ENCODE data around the gene LAMC1. TPM values are rescaled to one million over a fixed set of nuclear protein-coding genes. Genes with fewer than 3 reads are reported as not detected.

The LAMC1 gene
- polyA plus RNA-seq, 1 donor (not counting 4 experiments of a cell fraction or from before 2014, with no cell fraction given): 66.6 TPM

- FAIRE-seq: no peak
- peaks cover 58% of the 10 kb centered on the region for H3K79me2 ChIP-seq (ENCODE audit: control insufficient read depth, insufficient read depth, low read length)
- no peak for DNase-seq (ENCODE audit: low read depth, low spot score)
- peak overlapping the region; percentile 95 for H3K27ac ChIP-seq (ENCODE audit: control insufficient read depth, insufficient read depth, low read length)
- peaks cover 2% of the 10 kb centered on the region for H4K20me1 ChIP-seq (ENCODE audit: control insufficient read depth, extremely low read depth, insufficient read depth, low read length)
- H3K9me1 ChIP-seq (ENCODE audit: control insufficient read depth, extremely low read depth, insufficient read depth, low read length): no peaks in the 10 kb centered on the region
- H3K9ac ChIP-seq (ENCODE audit: control insufficient read depth, extremely low read depth, insufficient read depth, low read length): peak overlapping the region; percentile 91
- no peaks in the 10 kb centered on the region for H3K27me3 ChIP-seq (ENCODE audit: control insufficient read depth, extremely low read depth, insufficient read depth, low read length)
- H3K4me1 ChIP-seq (ENCODE audit: control insufficient read depth, extremely low read depth, insufficient read depth, low read length): peaks cover 51% of the 10 kb centered on the region
- H3K4me2 ChIP-seq (ENCODE audit: control insufficient read depth, extremely low read depth, insufficient read depth, low read depth, low read length): peak overlapping the region; percentile 99
- no peak for TF ChIP-seq EZH2 (IDR thresholded peaks at IDR 0.05; ENCODE audit: low read length)
- no peak for TF ChIP-seq CTCF (optimal IDR thresholded peaks at IDR 0.05 in 1 of 3, IDR thresholded peaks at IDR 0.05 in 1 of 3, conservative IDR thresholded peaks at IDR 0.05 in 1 of 3; ENCODE audit: extremely low read depth in 1 of 3, insufficient read depth in 2 of 3, low read length in 3 of 3)
- dilution Hi-C loops (cut with MboI; ENCODE audit: extremely low pct_ligation_motif_present, low sequenced_read_pairs): no loop called here
- H3K9me3 ChIP-seq (ENCODE audit: control insufficient read depth, low read depth, low read length): no peaks in the 10 kb centered on the region
- H2AFZ ChIP-seq (ENCODE audit: control insufficient read depth, low read length): no peak overlapping the region
- peaks cover 0 to 4% of the 10 kb centered on the region in 2 experiments for H3K36me3 ChIP-seq (ENCODE audit: control insufficient read depth in 2 of 2, extremely low read depth in 1 of 2, insufficient read depth in 2 of 2, low read length in 2 of 2)
- H3K4me3 ChIP-seq (ENCODE audit: control insufficient read depth in 2 of 3, extremely low read depth in 1 of 3, insufficient read depth in 2 of 3, low read depth in 1 of 3, low read length in 3 of 3): peak overlapping the region; percentile 78 to 94 (median 93)
Measured at GRCh38 chr1:183025782-183026774, 2.9 kb downstream of the LAMC1 start.

GRCh38 chr1:183027031-183027430 is 3.8 kb downstream of the LAMC1 start:
- Histone ChIP-seq H4K20me1 (ENCODE audit: control insufficient read depth, extremely low read depth, insufficient read depth, low read length) (peaks cover 2% of the 10 kb centered on the region), H3K27ac (ENCODE audit: control insufficient read depth, insufficient read depth, low read length) (peak overlapping the region; percentile 95), H3K36me3 (ENCODE audit: control insufficient read depth in 2 of 2, extremely low read depth in 1 of 2, insufficient read depth in 2 of 2, low read length in 2 of 2) (peaks cover 0 to 4% of the 10 kb centered on the region in 2 experiments), H3K4me2 (ENCODE audit: control insufficient read depth, extremely low read depth, insufficient read depth, low read depth, low read length) (peak overlapping the region; percentile 99), H3K9me3 (ENCODE audit: control insufficient read depth, low read depth, low read length) (no peaks in the 10 kb centered on the region), H3K9me1 (ENCODE audit: control insufficient read depth, extremely low read depth, insufficient read depth, low read length) (no peaks in the 10 kb centered on the region), H3K9ac (ENCODE audit: control insufficient read depth, extremely low read depth, insufficient read depth, low read length) (peak overlapping the region; percentile 91), H3K4me3 (ENCODE audit: control insufficient read depth in 2 of 3, extremely low read depth in 1 of 3, insufficient read depth in 2 of 3, low read depth in 1 of 3, low read length in 3 of 3) (peak overlapping the region in 1 of 3 experiments; percentile 11), H3K27me3 (ENCODE audit: control insufficient read depth, extremely low read depth, insufficient read depth, low read length) (no peaks in the 10 kb centered on the region), H2AFZ (ENCODE audit: control insufficient read depth, low read length) (no peak overlapping the region), H3K79me2 (ENCODE audit: control insufficient read depth, insufficient read depth, low read length) (peaks cover 65% of the 10 kb centered on the region), H3K4me1 (ENCODE audit: control insufficient read depth, extremely low read depth, insufficient read depth, low read length) (peaks cover 45% of the 10 kb centered on the region)
- no peak for DNase-seq (ENCODE audit: low read depth, low spot score)
- dilution Hi-C loops (cut with MboI; ENCODE audit: extremely low pct_ligation_motif_present, low sequenced_read_pairs): no loop called here
- TF ChIP-seq CTCF (optimal IDR thresholded peaks at IDR 0.05 in 1 of 3, IDR thresholded peaks at IDR 0.05 in 1 of 3, conservative IDR thresholded peaks at IDR 0.05 in 1 of 3; ENCODE audit: extremely low read depth in 1 of 3, insufficient read depth in 2 of 3, low read length in 3 of 3): no peak
- no peak for TF ChIP-seq EZH2 (IDR thresholded peaks at IDR 0.05; ENCODE audit: low read length)
- FAIRE-seq: no peak

Measured in keratinocyte (primary cell).